RWPE2 (cell line): ENCODE data around the gene SLC66A3.
"Not testable (repeated sequence)": the region's sequence is repeated elsewhere in the genome, so short reads cannot be mapped to it uniquely, and the experiment has no call there.

ENCODE experiments used
- ATAC-seq: fragments of 200-7000 bp; cut with Tn5 transposase; 3 replicates; pipeline ENCODE4 v1.9.1; 2021; ENCODE audit warnings: low read depth
- DNase-seq: peaks from one replicate; pipeline ENCODE4 v3.0.0-alpha.2; 2020; ENCODE audit warnings: low spot score
- H3K27ac ChIP-seq: fragments of 450-650 bp; 2 replicates; pipeline ENCODE4 v1.5.1; 2017; ENCODE audit warnings: mild to moderate bottlenecking; ENCODE audit not compliant: poor library complexity, severe bottlenecking
- H3K27me3 ChIP-seq: fragments of 250-450 bp; sonication (Bioruptor Pico); 2 replicates; pipeline ENCODE4 v1.5.1; 2021; ENCODE audit warnings: mild to moderate bottlenecking, moderate library complexity; ENCODE audit not compliant: insufficient read depth, poor library complexity, severe bottlenecking
- H3K36me3 ChIP-seq: fragments of 250-450 bp; sonication (Bioruptor Pico); 2 replicates; pipeline ENCODE4 v1.5.1; 2020; ENCODE audit warnings: low read depth, mild to moderate bottlenecking, moderate library complexity
- H3K4me1 ChIP-seq: fragments of 250-450 bp; sonication (Bioruptor Pico); 2 replicates; pipeline ENCODE4 v1.5.1; 2021; ENCODE audit warnings: mild to moderate bottlenecking, moderate library complexity; ENCODE audit not compliant: insufficient read depth, poor library complexity, severe bottlenecking
- H3K4me3 ChIP-seq: fragments of 250-450 bp; sonication (Bioruptor Pico); 2 replicates; pipeline ENCODE4 v1.5.1; 2021; ENCODE audit warnings: mild to moderate bottlenecking, moderate library complexity; ENCODE audit not compliant: severe bottlenecking
- H3K9me3 ChIP-seq: fragments of 250-450 bp; sonication (Bioruptor Pico); 2 replicates; pipeline ENCODE4 v1.5.1; 2021; ENCODE audit warnings: mild to moderate bottlenecking, moderate library complexity; ENCODE audit not compliant: severe bottlenecking
- CTCF ChIP-seq: fragments of 450-650 bp; IDR thresholded peaks from one replicate; pipeline ENCODE4 v1.5.1; 2017; ENCODE audit warnings: mild to moderate bottlenecking, moderate library complexity; ENCODE audit not compliant: poor library complexity, severe bottlenecking

The SLC66A3 gene

GRCh38 chr2:11160256-11160655, 5.0 kb downstream of the SLC66A3 start:
- no peak for TF ChIP-seq CTCF
- no peaks in the 10 kb centered on the region for H3K27me3 ChIP-seq
- ATAC-seq (no peak), DNase-seq (no peak)
- H3K36me3 ChIP-seq, result no peaks in the 10 kb centered on the region
- no peak overlapping the region for H3K27ac ChIP-seq
- no peaks in the 10 kb centered on the region for H3K9me3 ChIP-seq
- no peaks in the 10 kb centered on the region for H3K4me1 ChIP-seq
- no peak overlapping the region for H3K4me3 ChIP-seq

DNA sequence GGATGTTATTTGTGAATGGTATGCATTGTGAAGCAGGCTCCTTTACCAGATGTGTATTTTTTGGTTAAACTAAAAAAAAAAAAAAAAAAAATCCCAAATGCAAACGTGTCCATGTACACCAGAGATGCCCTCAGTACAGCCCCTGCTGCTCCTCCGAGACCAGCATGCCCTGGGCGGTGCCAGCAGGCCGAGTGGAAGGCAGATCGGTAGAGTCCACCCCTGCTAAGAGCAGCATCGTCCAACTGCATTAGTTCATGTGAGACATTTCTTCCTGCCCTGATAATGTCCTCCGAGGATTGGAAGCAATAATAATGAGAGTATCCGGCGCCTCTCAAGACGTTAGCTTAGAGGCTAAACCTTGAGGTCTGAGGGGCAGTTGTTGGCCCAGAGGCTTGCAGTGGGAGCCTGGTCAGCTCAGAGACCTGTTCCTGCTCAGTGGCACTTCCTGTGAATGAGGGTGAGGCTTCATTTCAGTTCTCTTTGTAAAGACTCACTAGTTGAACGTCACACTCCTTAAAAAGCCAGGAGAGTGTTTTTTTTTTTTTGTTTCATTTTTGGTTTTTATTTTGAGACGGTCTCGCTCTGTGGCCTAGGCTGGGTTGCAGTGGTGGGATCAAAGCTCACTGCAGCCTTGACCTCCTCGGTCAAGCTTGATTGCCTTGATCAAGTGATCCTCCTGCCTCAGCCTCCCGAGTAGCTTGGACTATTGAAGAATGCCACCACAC, 5.6 kb downstream of the SLC66A3 start:
- Histone ChIP-seq H3K27me3 (no peaks in the 10 kb centered on the region), H3K9me3 (no peaks in the 10 kb centered on the region), H3K36me3 (no peaks in the 10 kb centered on the region), H3K27ac (no peak overlapping the region), H3K4me3 (no peak overlapping the region), H3K4me1 (no peaks in the 10 kb centered on the region)
- TF ChIP-seq CTCF, result no peak
- DNase-seq, result no peak
- ATAC-seq, result no peak

DNA sequence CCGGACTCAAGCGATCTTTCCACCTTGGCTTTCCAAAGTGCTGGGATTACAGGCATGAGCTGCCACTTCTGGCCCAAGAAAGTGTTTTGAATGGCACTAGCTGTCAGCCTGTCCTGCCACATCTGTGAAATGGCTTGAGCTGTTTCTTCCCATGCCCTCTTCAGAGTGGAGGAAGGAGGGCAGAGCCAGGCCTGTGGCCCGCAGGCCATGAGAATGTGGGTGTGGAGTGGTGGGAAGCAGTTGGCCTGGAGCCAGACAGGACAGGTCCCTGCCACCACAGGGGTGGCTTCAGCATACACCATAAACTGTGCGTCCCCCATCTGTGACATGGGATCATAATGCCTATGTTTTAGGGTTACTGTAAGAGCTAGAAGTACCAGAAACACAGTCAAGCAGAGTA, 6.5 kb downstream of the SLC66A3 start:
- Histone ChIP-seq H3K9me3 (no peaks in the 10 kb centered on the region), H3K27me3 (no peaks in the 10 kb centered on the region), H3K27ac (no peak overlapping the region), H3K4me3 (no peak overlapping the region), H3K36me3 (no peaks in the 10 kb centered on the region), H3K4me1 (no peaks in the 10 kb centered on the region)
- ATAC-seq (no peak), DNase-seq (no peak)
- TF ChIP-seq CTCF, result no peak

GRCh38 chr2:11163439-11164317, 8.4 kb downstream of the SLC66A3 start:
- ATAC-seq (no peak), DNase-seq (no peak)
- H3K27ac ChIP-seq, result no peak overlapping the region
- no peak for TF ChIP-seq CTCF
- H3K27me3 ChIP-seq, result no peaks in the 10 kb centered on the region
- H3K4me3 ChIP-seq, result no peak overlapping the region
- H3K4me1 ChIP-seq, result no peaks in the 10 kb centered on the region
- H3K36me3 ChIP-seq, result no peaks in the 10 kb centered on the region
- no peaks in the 10 kb centered on the region for H3K9me3 ChIP-seq

- H3K9me3 ChIP-seq, H3K4me1 ChIP-seq, DNase-seq, H3K27ac ChIP-seq, H3K4me3 ChIP-seq, ATAC-seq, H3K27me3 ChIP-seq, H3K36me3 ChIP-seq: not testable (repeated sequence)
Observed at GRCh38 chr2:11165046-11165445, 9.8 kb downstream of the SLC66A3 start.
